Measurements from ENCODE around the gene CATSPERD.

GRCh38 chr19:5772416-5772815 lies 52.0 kb downstream of the CATSPERD start:
- TF ChIP-seq CTCF (IDR thresholded peaks at IDR 0.05) (no peak), POLR2AphosphoS2 (conservative IDR thresholded peaks at IDR 0.05; ENCODE audit: low read length) (no peak), KDM1A (IDR thresholded peaks at IDR 0.05; ENCODE audit: low read depth) (no peak), FOSL2 (IDR thresholded peaks at IDR 0.05) (no peak), FOSL2 (CRISPR knock-in tag; IDR thresholded peaks at IDR 0.05) (no peak), POLR2A (IDR thresholded peaks at IDR 0.05; ENCODE audit: low read length) (no peak), PBX3 (IDR thresholded peaks at IDR 0.05) (no peak), ELK1 (IDR thresholded peaks at IDR 0.05; ENCODE audit: low read depth, low read length) (no peak), RCOR1 (IDR thresholded peaks at IDR 0.05; ENCODE audit: low read depth, low read length) (no peak), MAX (IDR thresholded peaks at IDR 0.05) (no peak), SMC3 (IDR thresholded peaks at IDR 0.05) (no peak), EP300 (IDR thresholded peaks at IDR 0.05) (no peak), SREBF2 (IDR thresholded peaks at IDR 0.05) (no peak)

Measured in A549 (cell line).